ENCODE results near the gene TAS2R40. TPM values are rescaled to one million over a fixed set of nuclear protein-coding genes. Genes with fewer than 3 reads are reported as not detected.

The TAS2R40 gene
- total RNA-seq, 1 experiment from 2014 or later = not detected

GRCh38 chr7:143230602-143231457, 9.0 kb downstream of the TAS2R40 start:
- no TSS peak for BruUV-seq (replicated peaks)
- H4K20me1 ChIP-seq (ENCODE audit: insufficient read depth) = no peaks in the 10 kb centered on the region
- H3K4me3 ChIP-seq (replicated peaks in 1 of 2; ENCODE audit: low read depth in 1 of 2, low read length in 2 of 2) = no peak overlapping the region
- H3K9me3 ChIP-seq (ENCODE audit: control insufficient read depth in 1 of 2, insufficient read depth in 1 of 2, low read depth in 1 of 2, low read length in 2 of 2) = no peaks in the 10 kb centered on the region; a peak in 1 of 4 replicates
- DNase-seq (ENCODE audit: low read depth, low spot score) (no peak), ATAC-seq (no peak)
- CTCF ChIA-PET = no interaction called here
- H3K36me3 ChIP-seq (ENCODE audit: control insufficient read depth in 1 of 2, insufficient read depth in 2 of 2, low read length in 2 of 2) = no peaks in the 10 kb centered on the region
- intact Hi-C loops (cut with micrococcal nuclease) = no loop called here
- TF ChIP-seq ZFX (IDR thresholded peaks at IDR 0.05) = no peak
- TF ChIP-seq SIN3A (IDR thresholded peaks at IDR 0.05; ENCODE audit: low read depth) = no peak
- TF ChIP-seq RAD21 (IDR thresholded peaks at IDR 0.05; ENCODE audit: low read depth) = no peak
- TF ChIP-seq ATF3 (IDR thresholded peaks at IDR 0.05) = no peak
- no peak for TF ChIP-seq POLR2A (IDR thresholded peaks at IDR 0.05; ENCODE audit: borderline replicate concordance, extremely low read depth, insufficient read depth, insufficient read length)
- TF ChIP-seq FOSL1 (IDR thresholded peaks at IDR 0.05; ENCODE audit: low read depth) = no peak
- no peak for TF ChIP-seq YY1 (IDR thresholded peaks at IDR 0.05; ENCODE audit: extremely low read depth, insufficient replicate concordance, low read depth, low read length)
- no peak for TF ChIP-seq SP1 (IDR thresholded peaks at IDR 0.05; ENCODE audit: low read depth)
- TF ChIP-seq POLR2AphosphoS5 (IDR thresholded peaks at IDR 0.05; ENCODE audit: low read depth, low read length) = no peak
- no peak for TF ChIP-seq MAX (IDR thresholded peaks at IDR 0.05)
- no peak for TF ChIP-seq ZBTB33 (IDR thresholded peaks at IDR 0.05; ENCODE audit: extremely low read depth, insufficient replicate concordance, low read length)
- no peak for TF ChIP-seq JUND (IDR thresholded peaks at IDR 0.05)
- no peak for TF ChIP-seq EGR1 (IDR thresholded peaks at IDR 0.05; ENCODE audit: low read depth)
- no peak for TF ChIP-seq TCF7L2 (IDR thresholded peaks at IDR 0.05; ENCODE audit: borderline replicate concordance, extremely low read depth, insufficient read depth, insufficient read length)
- TF ChIP-seq CBX3 (IDR thresholded peaks at IDR 0.05; ENCODE audit: low read depth) = no peak
- no peak for TF ChIP-seq CTCF (IDR thresholded peaks at IDR 0.05 in 2 of 3, conservative IDR thresholded peaks at IDR 0.05 in 1 of 3; ENCODE audit: borderline replicate concordance in 1 of 3, insufficient read depth in 1 of 3, low read depth in 2 of 3, low read length in 2 of 3)
- TF ChIP-seq ZNF274 (IDR thresholded peaks at IDR 0.05; ENCODE audit: low read depth, low read length) = no peak
- H3K9me2 ChIP-seq (ENCODE audit: insufficient read depth) = no peaks in the 10 kb centered on the region
- no peak overlapping the region for H2AFZ ChIP-seq (ENCODE audit: low read depth, low read length, poor library complexity, severe bottlenecking)
- no peaks in the 10 kb centered on the region for H3K79me2 ChIP-seq (ENCODE audit: insufficient read depth, low read length)
- no peak overlapping the region for H3K9ac ChIP-seq (ENCODE audit: low read length)
- H3K27ac ChIP-seq (ENCODE audit: low read depth, low read length) = no peak overlapping the region
- H3K4me1 ChIP-seq (ENCODE audit: control insufficient read depth in 1 of 2, insufficient read depth in 2 of 2, low read length in 2 of 2) = no peaks in the 10 kb centered on the region
- POLR2A ChIA-PET = no interaction called here
- RAD21 ChIA-PET (ENCODE audit: low non-redundant PET in 1 of 2, low total read pairs in 2 of 2, uncharacterized antibody in 2 of 2, unreplicated experiment in 2 of 2) = no interaction called here
- H3K4me2 ChIP-seq (ENCODE audit: low read length) = no peak overlapping the region
- no peaks in the 10 kb centered on the region for H3K27me3 ChIP-seq (ENCODE audit: insufficient read depth, low read length)

Data from HCT116 (cell line).